Testis (tissue), 2 donors: ENCODE results near the gene TPST1.

Experiments used
- POLR2A ChIP-seq: fragments of 450-650 bp; IDR thresholded peaks from one replicate; pipeline ENCODE4 v1.6.1; 2017; ENCODE audit warnings: antibody characterized with exemption, mild to moderate bottlenecking, moderate library complexity
- TF ChIP-seq, protein P1 (sequence below), 3 experiments: fragments of 450-650 bp in 2 of 3; fragments of 200-600 bp in 1 of 3; sonication (generic) in 1 of 3; IDR thresholded peaks; one replicate each; pipeline ENCODE4 v1.5.1; 2016 to 2019; ENCODE audit warnings: antibody characterized with exemption in 3 of 3, mild to moderate bottlenecking in 2 of 3, moderate library complexity in 1 of 3

DNA sequence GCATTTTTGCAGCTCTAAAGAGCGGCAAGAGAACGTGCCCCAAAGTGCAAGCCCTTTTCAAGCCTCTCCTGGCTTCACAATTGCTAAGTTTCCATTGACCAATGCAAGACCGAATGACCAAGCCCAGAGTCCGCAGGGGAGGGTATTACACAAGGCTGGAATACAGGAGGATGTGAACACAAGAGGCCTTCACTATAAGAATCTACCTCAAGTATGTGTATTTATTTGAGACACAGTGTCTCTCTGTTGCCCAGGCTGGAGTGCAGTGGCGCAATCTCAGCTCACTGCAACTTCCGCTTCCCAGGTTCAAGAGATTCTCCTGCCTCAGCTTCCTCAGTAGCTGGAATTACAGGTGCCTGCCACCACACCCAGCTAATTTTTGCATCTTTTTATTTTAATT lies 22.2 kb upstream of the TPST1 start:
- no peak for TF ChIP-seq POLR2A
- TF ChIP-seq, protein P1, sequence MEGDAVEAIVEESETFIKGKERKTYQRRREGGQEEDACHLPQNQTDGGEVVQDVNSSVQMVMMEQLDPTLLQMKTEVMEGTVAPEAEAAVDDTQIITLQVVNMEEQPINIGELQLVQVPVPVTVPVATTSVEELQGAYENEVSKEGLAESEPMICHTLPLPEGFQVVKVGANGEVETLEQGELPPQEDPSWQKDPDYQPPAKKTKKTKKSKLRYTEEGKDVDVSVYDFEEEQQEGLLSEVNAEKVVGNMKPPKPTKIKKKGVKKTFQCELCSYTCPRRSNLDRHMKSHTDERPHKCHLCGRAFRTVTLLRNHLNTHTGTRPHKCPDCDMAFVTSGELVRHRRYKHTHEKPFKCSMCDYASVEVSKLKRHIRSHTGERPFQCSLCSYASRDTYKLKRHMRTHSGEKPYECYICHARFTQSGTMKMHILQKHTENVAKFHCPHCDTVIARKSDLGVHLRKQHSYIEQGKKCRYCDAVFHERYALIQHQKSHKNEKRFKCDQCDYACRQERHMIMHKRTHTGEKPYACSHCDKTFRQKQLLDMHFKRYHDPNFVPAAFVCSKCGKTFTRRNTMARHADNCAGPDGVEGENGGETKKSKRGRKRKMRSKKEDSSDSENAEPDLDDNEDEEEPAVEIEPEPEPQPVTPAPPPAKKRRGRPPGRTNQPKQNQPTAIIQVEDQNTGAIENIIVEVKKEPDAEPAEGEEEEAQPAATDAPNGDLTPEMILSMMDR (IDR thresholded peaks at IDR 0.05): no peak
